ENCODE results near the gene ZFR2. TPM values are rescaled to one million over a fixed set of nuclear protein-coding genes. Genes with fewer than 3 reads are reported as not detected.

The ZFR2 gene
- total RNA-seq, 4 donors from 2014 or later: not detected

- ATAC-seq (no peak), DNase-seq (no peak)
- H3K27ac ChIP-seq: no peak overlapping the region
- TF ChIP-seq POLR2A (IDR thresholded peaks at IDR 0.05) (no peak), CTCF (IDR thresholded peaks at IDR 0.05 in 4 of 5, conservative IDR thresholded peaks at IDR 0.05 in 1 of 5) (no peak)
- no peaks in the 10 kb centered on the region for H3K9me3 ChIP-seq
- H3K27me3 ChIP-seq: peaks cover 5 to 6% (median 6%) of the 10 kb centered on the region in 3 donors
- H3K36me3 ChIP-seq: no peaks in the 10 kb centered on the region
- H3K4me1 ChIP-seq: no peaks in the 10 kb centered on the region
- intact Hi-C loops (cut with DNase I; ENCODE audit: low total_unique reads) (no loop called here), in situ Hi-C loops (cut with MboI; ENCODE audit: low sequenced_read_pairs in 4 of 4) (no loop called here)
- no peak overlapping the region for H3K4me3 ChIP-seq
Measured at GRCh38 chr19:3893509-3894179, 24.8 kb upstream of the ZFR2 start.

- ATAC-seq (no peak), DNase-seq (no peak)
- intact Hi-C loops (cut with DNase I; ENCODE audit: low total_unique reads): no loop called here
- H3K27me3 ChIP-seq: peaks cover 0 to under 1% (median 0%) of the 10 kb centered on the region in 3 donors
- H3K9me3 ChIP-seq: no peaks in the 10 kb centered on the region
- no peaks in the 10 kb centered on the region for H3K36me3 ChIP-seq
- no peak overlapping the region for H3K27ac ChIP-seq
- no peaks in the 10 kb centered on the region for H3K4me1 ChIP-seq
- in situ Hi-C loops (cut with MboI; ENCODE audit: low sequenced_read_pairs in 4 of 4): no loop called here
- no peak overlapping the region for H3K4me3 ChIP-seq
- TF ChIP-seq CTCF (IDR thresholded peaks at IDR 0.05 in 4 of 5, conservative IDR thresholded peaks at IDR 0.05 in 1 of 5) (no peak), POLR2A (IDR thresholded peaks at IDR 0.05) (no peak)
Measured at GRCh38 chr19:3890591-3890990, 21.8 kb upstream of the ZFR2 start.

GRCh38 chr19:3882041-3882384 lies 13.2 kb upstream of the ZFR2 start:
- no peak overlapping the region for H3K27ac ChIP-seq
- intact Hi-C loops (cut with DNase I; ENCODE audit: low total_unique reads) (no loop called here), in situ Hi-C loops (cut with MboI; ENCODE audit: low sequenced_read_pairs in 4 of 4) (no loop called here)
- H3K4me1 ChIP-seq: no peaks in the 10 kb centered on the region
- no peaks in the 10 kb centered on the region for H3K36me3 ChIP-seq
- no peak for TF ChIP-seq CTCF (IDR thresholded peaks at IDR 0.05 in 4 of 5, conservative IDR thresholded peaks at IDR 0.05 in 1 of 5)
- no peak for TF ChIP-seq POLR2A (IDR thresholded peaks at IDR 0.05)
- no peak for ATAC-seq
- no peak overlapping the region for H3K4me3 ChIP-seq
- no peak for DNase-seq
- H3K27me3 ChIP-seq: peaks cover 48 to 64% (median 54%) of the 10 kb centered on the region in 3 donors
- no peaks in the 10 kb centered on the region for H3K9me3 ChIP-seq

GRCh38 chr19:3881272-3882040 lies 12.6 kb upstream of the ZFR2 start:
- DNase-seq: no peak
- peaks cover 48 to 64% (median 54%) of the 10 kb centered on the region in 3 donors for H3K27me3 ChIP-seq
- H3K36me3 ChIP-seq: no peaks in the 10 kb centered on the region
- no peaks in the 10 kb centered on the region for H3K9me3 ChIP-seq
- no peaks in the 10 kb centered on the region for H3K4me1 ChIP-seq
- intact Hi-C loops (cut with DNase I; ENCODE audit: low total_unique reads) (no loop called here), in situ Hi-C loops (cut with MboI; ENCODE audit: low sequenced_read_pairs in 4 of 4) (no loop called here)
- ATAC-seq: no peak
- TF ChIP-seq POLR2A (IDR thresholded peaks at IDR 0.05) (no peak), CTCF (IDR thresholded peaks at IDR 0.05 in 4 of 5, conservative IDR thresholded peaks at IDR 0.05 in 1 of 5) (no peak)
- H3K4me3 ChIP-seq: no peak overlapping the region
- no peak overlapping the region for H3K27ac ChIP-seq
